Measurements from ENCODE around the gene ZNF518B.
"Not testable (repeated sequence)": the region's sequence is repeated elsewhere in the genome, so short reads cannot be mapped to it uniquely, and the experiment has no call there.

ZNF518B gene

DNA sequence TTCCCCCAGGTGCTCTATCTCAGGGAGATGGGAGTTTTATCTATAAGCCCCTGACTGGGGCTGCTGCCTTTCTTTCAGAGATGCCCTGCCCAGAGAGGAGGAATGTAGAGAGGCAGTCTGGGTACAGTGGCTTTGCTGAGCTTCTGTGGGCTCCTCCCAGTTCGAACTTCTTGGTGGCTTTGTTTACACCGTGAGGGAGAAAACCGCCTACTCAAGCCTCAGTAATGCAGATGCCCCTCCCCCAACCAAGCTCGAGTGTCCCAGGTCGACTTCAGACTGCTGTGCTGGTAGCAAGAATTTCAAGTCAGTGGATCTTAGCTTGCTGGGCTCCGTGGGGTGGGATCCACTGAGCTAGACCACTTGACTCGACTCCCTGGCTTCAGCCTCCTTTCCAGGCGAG, 29.5 kb downstream of the ZNF518B start:
- peaks cover 18% of the 10 kb centered on the region for H3K36me3 Mint-ChIP-seq
- H3K4me3 Mint-ChIP-seq, H3K27me3 Mint-ChIP-seq, ATAC-seq, H3K27ac Mint-ChIP-seq: not testable (repeated sequence)
- peaks cover 18% of the 10 kb centered on the region for H3K4me1 Mint-ChIP-seq
- peaks cover 15% of the 10 kb centered on the region for H3K9me3 Mint-ChIP-seq

DNA sequence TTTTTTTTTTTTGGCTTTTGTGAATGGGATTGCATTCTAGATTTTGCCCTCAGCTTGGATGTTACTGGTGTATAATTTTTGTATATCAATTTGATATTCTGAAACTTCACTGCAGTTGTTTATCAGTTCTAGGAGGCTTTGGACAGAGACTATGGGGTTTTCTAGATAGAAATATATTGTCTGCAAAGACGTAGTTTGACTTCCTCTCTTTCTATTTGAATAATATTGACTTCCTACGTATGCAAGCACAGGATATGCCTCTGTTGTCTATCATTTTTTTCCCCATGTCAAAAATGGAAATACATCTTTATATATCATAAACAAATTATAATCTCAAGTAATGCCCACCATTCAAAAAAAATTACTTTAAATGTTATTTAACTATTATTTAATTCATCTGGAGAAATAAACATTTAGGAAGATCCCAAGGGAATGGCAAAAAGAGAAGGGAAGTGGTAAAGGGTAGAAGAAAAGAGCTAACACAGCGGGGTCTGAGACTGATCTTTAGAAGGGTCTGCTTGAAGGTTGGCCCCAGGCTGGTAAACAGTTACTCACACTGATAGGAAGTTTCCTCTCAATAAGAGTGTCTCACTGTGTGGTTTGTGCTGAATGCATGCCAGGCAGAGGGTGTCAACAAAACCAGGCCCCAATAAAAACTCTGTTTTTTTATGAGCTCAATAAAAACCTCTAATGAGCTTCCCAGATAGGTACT, 35.7 kb downstream of the ZNF518B start:
- Mint-ChIP-seq H3K27me3 (no peaks in the 10 kb centered on the region), H3K27ac (no peak overlapping the region), H3K4me3 (no peak overlapping the region)

DNA sequence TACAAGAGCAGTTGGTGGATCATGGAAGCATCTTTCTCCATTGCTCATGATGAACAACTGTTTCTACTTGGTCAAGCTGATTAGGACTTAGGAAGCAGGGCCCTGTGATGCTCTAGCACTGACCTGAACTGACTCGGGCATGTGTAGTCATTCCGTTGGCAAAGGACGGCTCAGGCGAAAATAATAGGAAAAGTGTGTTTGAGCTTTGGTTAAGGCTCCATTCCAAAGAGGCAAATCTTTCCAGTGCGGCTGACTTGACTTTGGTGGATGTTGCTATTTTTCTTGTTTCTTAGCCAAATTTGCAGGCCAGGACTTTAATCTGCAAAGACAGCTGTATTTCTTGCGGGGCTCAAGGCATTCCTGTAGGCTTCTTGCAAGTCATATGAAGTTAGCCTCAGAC, 39.5 kb downstream of the ZNF518B start:
- Mint-ChIP-seq H3K27ac (no peak overlapping the region), H3K4me1 (peaks cover 39% of the 10 kb centered on the region), H3K36me3 (peaks cover 6% of the 10 kb centered on the region), H3K9me3 (peaks cover 12% of the 10 kb centered on the region), H3K27me3 (no peaks in the 10 kb centered on the region), H3K4me3 (no peak overlapping the region)
- ATAC-seq: no peak

More for the DNA sequence above, 35.7 kb downstream of the ZNF518B start:
- peaks cover 24% of the 10 kb centered on the region for H3K9me3 Mint-ChIP-seq
- H3K4me1 Mint-ChIP-seq: peaks cover 37% of the 10 kb centered on the region
- H3K36me3 Mint-ChIP-seq: peaks cover 13% of the 10 kb centered on the region
- ATAC-seq: peak; percentile 64

DNA sequence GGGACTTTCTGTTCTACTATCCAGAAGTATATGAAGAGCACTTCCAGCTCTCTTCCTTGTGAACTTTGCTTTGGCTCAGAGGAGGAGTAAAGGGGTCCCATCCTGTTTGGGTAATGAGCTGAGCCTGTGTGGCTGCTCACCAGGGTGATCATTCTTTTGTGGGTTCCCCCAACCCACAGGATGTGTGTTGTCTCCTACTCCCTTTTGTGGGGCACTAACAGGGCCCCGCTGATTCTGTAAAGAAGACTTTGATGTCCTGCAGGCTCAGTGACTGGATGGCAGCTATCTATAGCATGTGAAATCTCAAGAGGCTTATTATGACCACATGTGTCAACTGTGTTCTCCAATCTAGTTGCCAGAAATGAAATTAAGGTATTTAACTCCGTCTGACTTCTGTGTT, 40.8 kb downstream of the ZNF518B start:
- H3K4me3 Mint-ChIP-seq: no peak overlapping the region
- ATAC-seq: no peak
- peaks cover 6% of the 10 kb centered on the region for H3K36me3 Mint-ChIP-seq
- H3K9me3 Mint-ChIP-seq: peaks cover 12% of the 10 kb centered on the region
- H3K27me3 Mint-ChIP-seq: no peaks in the 10 kb centered on the region
- H3K4me1 Mint-ChIP-seq: peaks cover 43% of the 10 kb centered on the region
- H3K27ac Mint-ChIP-seq: no peak overlapping the region

DNA sequence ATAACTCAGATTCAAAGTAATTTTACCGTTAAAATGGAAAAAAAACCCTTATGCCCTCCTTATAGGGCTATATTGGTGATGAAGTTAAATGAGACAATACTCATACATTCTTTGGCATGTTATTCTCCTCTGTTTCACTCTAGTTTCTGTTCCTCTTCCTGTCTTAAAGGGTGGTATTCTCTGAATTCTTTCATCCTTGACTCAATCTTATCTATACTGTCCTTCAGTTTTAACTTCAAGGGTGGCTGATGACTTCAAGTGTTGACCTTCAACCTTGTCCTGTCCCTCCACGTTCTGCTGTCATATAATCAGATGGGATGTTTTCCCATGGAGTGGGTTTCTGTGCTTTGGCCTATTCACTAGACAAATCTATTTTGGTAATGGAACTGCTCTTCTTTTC, 44.0 kb downstream of the ZNF518B start:
- ATAC-seq: peak; percentile 92
- no peak overlapping the region for H3K27ac Mint-ChIP-seq
- H3K36me3 Mint-ChIP-seq: no peaks in the 10 kb centered on the region
- H3K4me1 Mint-ChIP-seq: peaks cover 35% of the 10 kb centered on the region
- no peak overlapping the region for H3K4me3 Mint-ChIP-seq
- no peaks in the 10 kb centered on the region for H3K27me3 Mint-ChIP-seq
- peaks cover 3% of the 10 kb centered on the region for H3K9me3 Mint-ChIP-seq

DNA sequence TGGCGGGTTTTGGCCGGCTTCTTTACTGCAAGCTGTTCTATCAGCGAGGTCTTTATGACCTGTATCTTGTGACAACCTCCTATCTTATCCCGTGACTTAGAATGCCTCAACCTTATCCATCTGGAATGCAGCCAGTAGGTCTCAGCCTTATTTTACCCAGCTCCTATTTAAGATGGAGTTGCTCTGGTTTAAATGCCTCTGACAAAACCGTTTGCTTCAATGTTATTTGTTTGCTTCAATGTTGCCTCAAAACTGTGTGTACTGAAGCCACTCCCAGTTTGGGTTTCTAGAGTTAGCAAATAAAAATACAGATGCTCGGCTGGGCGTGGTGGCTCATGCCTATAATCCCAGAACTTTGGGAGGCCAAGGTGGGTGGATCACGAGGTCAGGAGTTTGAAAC, 51.6 kb downstream of the ZNF518B start:
- no peaks in the 10 kb centered on the region for H3K4me1 Mint-ChIP-seq
- peaks cover 10% of the 10 kb centered on the region for H3K27me3 Mint-ChIP-seq
- H3K27ac Mint-ChIP-seq: no peak overlapping the region
- H3K9me3 Mint-ChIP-seq: no peaks in the 10 kb centered on the region
- no peak overlapping the region for H3K4me3 Mint-ChIP-seq
- no peak for ATAC-seq
- H3K36me3 Mint-ChIP-seq: no peaks in the 10 kb centered on the region

DNA sequence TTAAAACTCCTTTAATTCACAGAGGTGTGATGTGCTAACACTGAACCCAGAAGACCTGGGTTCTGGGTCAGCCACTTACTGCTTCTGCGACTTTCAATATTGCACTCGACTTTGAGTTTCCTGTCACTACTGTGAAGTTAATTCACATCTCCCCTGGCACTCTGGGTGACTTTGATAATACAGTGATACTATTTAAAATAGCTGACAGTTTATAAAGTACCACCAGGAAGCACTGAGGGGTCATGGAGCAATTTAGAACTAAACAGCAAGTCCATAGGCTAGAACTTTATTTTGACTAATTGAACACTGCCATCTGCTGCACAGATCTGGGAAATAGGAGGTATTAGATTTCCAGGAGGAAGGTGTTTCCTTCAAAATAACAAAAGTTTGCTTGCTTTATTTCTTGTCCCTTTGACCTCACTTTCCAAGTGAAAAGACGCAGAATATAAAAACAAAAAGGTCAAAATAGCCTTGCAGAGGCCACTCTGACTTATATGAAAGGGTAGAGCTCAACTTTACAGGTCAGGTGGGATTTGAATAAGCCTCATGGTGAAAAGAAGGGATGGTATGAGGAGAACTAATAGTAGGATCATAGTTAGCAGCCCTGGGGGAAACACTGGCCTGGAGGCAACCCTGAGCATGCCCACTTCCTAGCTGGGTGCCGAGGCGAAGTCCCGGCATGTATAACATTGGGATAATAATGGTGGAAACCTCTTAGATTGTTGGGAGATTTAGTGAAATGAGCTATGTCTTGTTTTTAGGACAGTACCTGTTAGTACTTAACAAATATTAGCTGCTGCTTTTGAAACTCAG, 53.4 kb downstream of the ZNF518B start:
- Mint-ChIP-seq H3K27me3 (peaks cover 10% of the 10 kb centered on the region), H3K36me3 (no peaks in the 10 kb centered on the region), H3K27ac (no peak overlapping the region), H3K4me3 (no peak overlapping the region), H3K4me1 (no peaks in the 10 kb centered on the region), H3K9me3 (no peaks in the 10 kb centered on the region)
- no peak for ATAC-seq

DNA sequence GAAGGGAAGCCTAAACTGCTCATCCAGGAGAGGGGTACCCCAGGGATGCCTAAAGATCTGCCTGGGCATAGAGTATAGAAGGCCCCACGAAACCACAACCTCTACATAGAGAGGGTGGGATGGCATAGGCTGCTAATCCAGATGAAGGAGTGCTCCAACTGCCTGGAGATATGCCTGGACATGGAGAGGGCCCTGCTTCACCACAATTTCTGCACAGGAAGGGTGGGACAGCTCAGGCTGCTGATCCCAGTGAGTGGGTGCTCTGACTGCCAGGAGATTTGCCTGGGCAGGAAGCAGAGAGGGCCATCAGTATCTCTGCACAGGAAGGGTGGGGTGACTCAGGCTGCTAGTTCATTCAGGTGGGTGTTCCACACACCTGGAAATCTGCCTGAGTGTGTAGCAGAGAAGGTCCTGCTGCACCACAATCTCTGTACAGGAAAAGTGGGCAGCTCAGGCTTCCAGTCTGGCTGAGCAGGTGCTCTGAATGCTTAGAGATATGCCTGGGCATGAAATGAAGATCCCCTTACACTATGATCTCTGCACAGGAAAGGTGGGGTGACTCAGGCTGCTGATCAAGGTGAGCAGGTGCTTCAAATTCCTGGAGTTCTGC, 61.1 kb downstream of the ZNF518B start:
- Mint-ChIP-seq H3K9me3 (peaks cover 9% of the 10 kb centered on the region), H3K4me1 (peaks cover 8% of the 10 kb centered on the region), H3K27ac (no peak overlapping the region), H3K4me3 (no peak overlapping the region), H3K27me3 (peaks cover 14% of the 10 kb centered on the region), H3K36me3 (peaks cover 12% of the 10 kb centered on the region)
- ATAC-seq: no peak
